ENCODE data around the gene HERC6. TPM values are rescaled to one million over a fixed set of nuclear protein-coding genes. Genes with fewer than 3 reads are reported as not detected.

The HERC6 gene
- polyA plus RNA-seq, 1 of the 3 experiments (the other 2 are of a cell fraction): 1.7 TPM

DNA sequence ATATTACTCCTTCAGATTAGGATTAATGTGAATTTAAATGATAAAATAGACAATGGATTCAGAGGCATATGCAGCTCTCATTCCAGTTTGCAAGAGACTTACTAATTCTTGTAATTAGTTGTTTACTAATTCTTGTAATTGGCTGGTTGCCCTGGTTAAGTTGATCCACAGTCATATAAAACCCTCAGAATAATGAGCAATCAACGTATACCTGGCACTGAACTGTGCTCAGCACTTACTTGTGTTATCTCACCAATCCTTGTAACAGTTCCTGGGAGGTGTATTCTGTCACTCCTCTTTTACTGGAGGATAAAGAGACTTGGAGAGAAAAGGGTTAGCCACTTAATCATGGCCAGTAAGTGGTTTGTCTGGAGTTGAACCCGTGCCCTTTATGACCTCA is 88.7 kb downstream of the HERC6 start:
- CTCF ChIA-PET: interaction anchor here (0.9 kb wide), 1 partner anchor 10 kb away, joined by 3 read pairs; the partner anchor contains the start of gene HERC5
- Histone ChIP-seq H3K79me2 (ENCODE audit: insufficient read depth) (no peaks in the 10 kb centered on the region), H4K20me1 (ENCODE audit: insufficient read depth) (no peaks in the 10 kb centered on the region), H3F3A (replicated peaks; ENCODE audit: insufficient read depth) (no peaks in the 10 kb centered on the region), H3K4me3 (ENCODE audit: low read depth in 2 of 2, low read length in 1 of 2) (no peak overlapping the region), H3K9ac (no peak overlapping the region), H3K9me3 (no peaks in the 10 kb centered on the region), H3K9me2 (no peaks in the 10 kb centered on the region), H3K4me2 (no peak overlapping the region), H3K27me3 (ENCODE audit: insufficient read depth) (no peaks in the 10 kb centered on the region), H2AFZ (ENCODE audit: low read depth) (no peak overlapping the region), H3K36me3 (replicated peaks in 1 of 2; ENCODE audit: control insufficient read depth in 1 of 2, insufficient read depth in 2 of 2, low read length in 1 of 2) (no peaks in the 10 kb centered on the region), H3K4me1 (ENCODE audit: control insufficient read depth in 1 of 2, insufficient read depth in 2 of 2, low read depth in 1 of 2, low read length in 1 of 2) (no peaks in the 10 kb centered on the region), H3K27ac (ENCODE audit: low read depth in 2 of 2, low read length in 1 of 2) (no peak overlapping the region)
- no peak for DNase-seq
- POLR2A ChIA-PET: no interaction called here
- 56% methylated on average over 2 of the region's 2 CpGs for WGBS (ENCODE audit: low lambda C conversion rate)
- TF ChIP-seq FOSL2 (IDR thresholded peaks at IDR 0.05; ENCODE audit: borderline replicate concordance, low read depth) (no peak), TAF1 (IDR thresholded peaks at IDR 0.05; ENCODE audit: borderline replicate concordance, low read depth, low read length) (no peak), RAD21 (IDR thresholded peaks at IDR 0.05; ENCODE audit: low read length) (no peak)

DNA sequence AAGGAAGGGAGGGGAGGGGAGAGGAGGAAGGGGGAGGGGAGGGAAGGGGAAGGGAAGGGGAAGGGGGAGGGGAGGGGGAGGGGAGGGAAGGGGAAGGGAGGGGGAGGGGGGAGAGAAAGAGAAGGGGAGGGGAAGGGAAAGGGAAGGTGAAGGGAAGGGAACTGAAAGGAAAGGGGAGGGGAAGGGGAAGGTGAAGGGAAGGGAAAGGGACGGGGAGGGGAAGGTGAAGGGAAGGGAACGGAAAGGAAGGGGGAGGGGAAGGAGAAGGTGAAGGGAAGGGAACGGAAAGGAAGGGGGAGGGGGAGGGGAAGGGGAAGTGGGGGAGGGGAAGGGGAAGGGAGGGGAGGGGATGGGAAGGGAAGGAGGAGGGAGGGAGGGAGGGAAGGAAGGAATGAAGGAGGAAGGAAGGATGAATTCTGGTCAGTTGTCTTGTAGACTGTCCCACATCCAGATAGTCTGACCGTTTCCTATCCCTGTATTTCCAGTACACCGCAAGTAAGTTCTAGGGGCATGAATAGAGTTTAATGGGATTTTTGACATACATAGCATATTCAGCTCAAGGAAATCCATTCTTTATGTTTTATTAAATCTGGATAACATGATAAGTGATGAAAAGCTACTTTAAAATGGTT is 98.7 kb downstream of the HERC6 start:
- CTCF ChIA-PET: interaction anchor here (0.7 to 3.9 kb wide), 3 partner anchors 38 to 925 kb away, joined by 3 to 11 read pairs (median 3); no protein-coding TSS in a partner anchor
- no peaks in the 10 kb centered on the region for H3K36me3 ChIP-seq (replicated peaks in 1 of 2; ENCODE audit: control insufficient read depth in 1 of 2, insufficient read depth in 2 of 2, low read length in 1 of 2)
- no peak overlapping the region for H3K9ac ChIP-seq
- no peak for TF ChIP-seq RFX5 (IDR thresholded peaks at IDR 0.05; ENCODE audit: low read length)
- TF ChIP-seq TEAD4 (IDR thresholded peaks at IDR 0.05; ENCODE audit: borderline replicate concordance, insufficient read depth): no peak
- TF ChIP-seq NFIC (IDR thresholded peaks at IDR 0.05; ENCODE audit: borderline replicate concordance): no peak
- H3K4me1 ChIP-seq (ENCODE audit: control insufficient read depth in 1 of 2, insufficient read depth in 2 of 2, low read depth in 1 of 2, low read length in 1 of 2): no peaks in the 10 kb centered on the region
- H3K27ac ChIP-seq (ENCODE audit: low read depth in 2 of 2, low read length in 1 of 2): no peak overlapping the region
- POLR2A ChIA-PET: no interaction called here
- H3K9me2 ChIP-seq: no peaks in the 10 kb centered on the region
- no peak for DNase-seq
- no peaks in the 10 kb centered on the region for H3F3A ChIP-seq (replicated peaks; ENCODE audit: insufficient read depth)
- no peaks in the 10 kb centered on the region for H3K9me3 ChIP-seq
- H3K79me2 ChIP-seq (ENCODE audit: insufficient read depth): no peaks in the 10 kb centered on the region
- H3K4me2 ChIP-seq: no peak overlapping the region
- no peak overlapping the region for H3K4me3 ChIP-seq (ENCODE audit: low read depth in 2 of 2, low read length in 1 of 2)
- H3K27me3 ChIP-seq (ENCODE audit: insufficient read depth): no peaks in the 10 kb centered on the region
- no peaks in the 10 kb centered on the region for H4K20me1 ChIP-seq (ENCODE audit: insufficient read depth)
- WGBS (ENCODE audit: low lambda C conversion rate): 88% methylated on average over 5 of the region's 5 CpGs
- H2AFZ ChIP-seq (ENCODE audit: low read depth): no peak overlapping the region

DNA sequence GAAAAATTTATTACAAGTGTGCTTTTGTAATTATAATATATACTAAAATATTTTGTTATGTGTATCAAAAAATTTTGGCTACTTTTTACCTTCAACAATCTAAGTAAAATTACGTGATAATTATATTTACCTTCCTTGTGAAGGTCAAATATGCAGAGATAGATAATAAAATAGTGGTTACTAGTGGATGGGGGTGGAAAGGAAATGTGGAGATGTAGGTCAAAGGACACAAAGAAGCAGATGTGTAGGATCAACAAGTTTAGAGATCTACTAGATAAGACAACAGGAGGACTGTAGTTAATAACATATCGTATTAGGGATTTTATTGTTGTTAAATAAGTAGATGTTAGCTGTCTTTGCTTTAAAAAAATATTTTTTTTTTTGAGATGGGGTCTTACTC is 99.6 kb downstream of the HERC6 start:
- Histone ChIP-seq H2AFZ (ENCODE audit: low read depth) (no peak overlapping the region), H3K9me3 (no peaks in the 10 kb centered on the region), H3K9me2 (no peaks in the 10 kb centered on the region), H3K27ac (ENCODE audit: low read depth in 2 of 2, low read length in 1 of 2) (no peak overlapping the region), H3K9ac (no peak overlapping the region), H3K4me3 (ENCODE audit: low read depth in 2 of 2, low read length in 1 of 2) (no peak overlapping the region), H3K36me3 (replicated peaks in 1 of 2; ENCODE audit: control insufficient read depth in 1 of 2, insufficient read depth in 2 of 2, low read length in 1 of 2) (no peaks in the 10 kb centered on the region), H4K20me1 (ENCODE audit: insufficient read depth) (no peaks in the 10 kb centered on the region), H3F3A (replicated peaks; ENCODE audit: insufficient read depth) (no peaks in the 10 kb centered on the region), H3K4me1 (ENCODE audit: control insufficient read depth in 1 of 2, insufficient read depth in 2 of 2, low read depth in 1 of 2, low read length in 1 of 2) (no peaks in the 10 kb centered on the region), H3K4me2 (no peak overlapping the region), H3K27me3 (ENCODE audit: insufficient read depth) (no peaks in the 10 kb centered on the region), H3K79me2 (ENCODE audit: insufficient read depth) (no peaks in the 10 kb centered on the region)
- POLR2A ChIA-PET: no interaction called here
- CTCF ChIA-PET: interaction anchor here (0.9 to 3.9 kb wide), 2 partner anchors 21 to 37 kb away, joined by 3 to 11 read pairs; partner anchors contain the start of gene HERC5
- DNase-seq: no peak
- 79% methylated on average over 2 of the region's 2 CpGs for WGBS (ENCODE audit: low lambda C conversion rate)
- TF ChIP-seq FOXJ3 (CRISPR knock-in tag; IDR thresholded peaks at IDR 0.05): no peak
- TF ChIP-seq JUND (IDR thresholded peaks at IDR 0.05): no peak
- TF ChIP-seq ELF1 (IDR thresholded peaks at IDR 0.05): no peak
- no peak for TF ChIP-seq YY1 (IDR thresholded peaks at IDR 0.05; ENCODE audit: low read depth)
- no peak for TF ChIP-seq NFIC (IDR thresholded peaks at IDR 0.05; ENCODE audit: borderline replicate concordance)
- TF ChIP-seq, protein P1, sequence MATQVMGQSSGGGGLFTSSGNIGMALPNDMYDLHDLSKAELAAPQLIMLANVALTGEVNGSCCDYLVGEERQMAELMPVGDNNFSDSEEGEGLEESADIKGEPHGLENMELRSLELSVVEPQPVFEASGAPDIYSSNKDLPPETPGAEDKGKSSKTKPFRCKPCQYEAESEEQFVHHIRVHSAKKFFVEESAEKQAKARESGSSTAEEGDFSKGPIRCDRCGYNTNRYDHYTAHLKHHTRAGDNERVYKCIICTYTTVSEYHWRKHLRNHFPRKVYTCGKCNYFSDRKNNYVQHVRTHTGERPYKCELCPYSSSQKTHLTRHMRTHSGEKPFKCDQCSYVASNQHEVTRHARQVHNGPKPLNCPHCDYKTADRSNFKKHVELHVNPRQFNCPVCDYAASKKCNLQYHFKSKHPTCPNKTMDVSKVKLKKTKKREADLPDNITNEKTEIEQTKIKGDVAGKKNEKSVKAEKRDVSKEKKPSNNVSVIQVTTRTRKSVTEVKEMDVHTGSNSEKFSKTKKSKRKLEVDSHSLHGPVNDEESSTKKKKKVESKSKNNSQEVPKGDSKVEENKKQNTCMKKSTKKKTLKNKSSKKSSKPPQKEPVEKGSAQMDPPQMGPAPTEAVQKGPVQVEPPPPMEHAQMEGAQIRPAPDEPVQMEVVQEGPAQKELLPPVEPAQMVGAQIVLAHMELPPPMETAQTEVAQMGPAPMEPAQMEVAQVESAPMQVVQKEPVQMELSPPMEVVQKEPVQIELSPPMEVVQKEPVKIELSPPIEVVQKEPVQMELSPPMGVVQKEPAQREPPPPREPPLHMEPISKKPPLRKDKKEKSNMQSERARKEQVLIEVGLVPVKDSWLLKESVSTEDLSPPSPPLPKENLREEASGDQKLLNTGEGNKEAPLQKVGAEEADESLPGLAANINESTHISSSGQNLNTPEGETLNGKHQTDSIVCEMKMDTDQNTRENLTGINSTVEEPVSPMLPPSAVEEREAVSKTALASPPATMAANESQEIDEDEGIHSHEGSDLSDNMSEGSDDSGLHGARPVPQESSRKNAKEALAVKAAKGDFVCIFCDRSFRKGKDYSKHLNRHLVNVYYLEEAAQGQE (IDR thresholded peaks at IDR 0.05; ENCODE audit: low read depth, low read length): no peak
- TF ChIP-seq, protein P2, sequence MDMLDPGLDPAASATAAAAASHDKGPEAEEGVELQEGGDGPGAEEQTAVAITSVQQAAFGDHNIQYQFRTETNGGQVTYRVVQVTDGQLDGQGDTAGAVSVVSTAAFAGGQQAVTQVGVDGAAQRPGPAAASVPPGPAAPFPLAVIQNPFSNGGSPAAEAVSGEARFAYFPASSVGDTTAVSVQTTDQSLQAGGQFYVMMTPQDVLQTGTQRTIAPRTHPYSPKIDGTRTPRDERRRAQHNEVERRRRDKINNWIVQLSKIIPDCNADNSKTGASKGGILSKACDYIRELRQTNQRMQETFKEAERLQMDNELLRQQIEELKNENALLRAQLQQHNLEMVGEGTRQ (IDR thresholded peaks at IDR 0.05; ENCODE audit: borderline replicate concordance, low read depth, low read length): no peak
- TF ChIP-seq, protein P3, sequence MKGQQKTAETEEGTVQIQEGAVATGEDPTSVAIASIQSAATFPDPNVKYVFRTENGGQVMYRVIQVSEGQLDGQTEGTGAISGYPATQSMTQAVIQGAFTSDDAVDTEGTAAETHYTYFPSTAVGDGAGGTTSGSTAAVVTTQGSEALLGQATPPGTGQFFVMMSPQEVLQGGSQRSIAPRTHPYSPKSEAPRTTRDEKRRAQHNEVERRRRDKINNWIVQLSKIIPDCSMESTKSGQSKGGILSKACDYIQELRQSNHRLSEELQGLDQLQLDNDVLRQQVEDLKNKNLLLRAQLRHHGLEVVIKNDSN (IDR thresholded peaks at IDR 0.05; ENCODE audit: borderline replicate concordance, low read depth): no peak
- TF ChIP-seq RFX5 (IDR thresholded peaks at IDR 0.05; ENCODE audit: low read length): no peak
- no peak for TF ChIP-seq EP300 (IDR thresholded peaks at IDR 0.05; ENCODE audit: borderline replicate concordance in 1 of 2, low read depth in 1 of 2, low read length in 1 of 2)
- no peak for TF ChIP-seq TAF1 (IDR thresholded peaks at IDR 0.05; ENCODE audit: borderline replicate concordance, low read depth, low read length)
- TF ChIP-seq MEF2A (IDR thresholded peaks at IDR 0.05; ENCODE audit: borderline replicate concordance, low read depth): no peak
